A673 (cell line): Measurements from ENCODE around the gene POU6F1. TPM values are rescaled to one million over a fixed set of nuclear protein-coding genes. Genes with fewer than 3 reads are reported as not detected.

ENCODE experiments used
- BruUV-seq: library from RNA; stranded (reverse); fragments of 400-500 nt; replicated peaks from 2 replicates; lab custom pipeline; 2021; lab: Mats Ljungman, UMichigan
- CTCF ChIA-PET: fragments of 300-600 bp; sonication (Branson Sonifier 250); formaldehyde crosslinking; loops from one replicate; lab custom pipeline; 2022; ENCODE audit warnings: antibody characterized with exemption; lab: Charles Lee
- POLR2A ChIA-PET: fragments of 300-600 bp; sonication (Branson Sonifier 250); formaldehyde crosslinking; loops from one replicate; lab custom pipeline; 2022; ENCODE audit warnings: antibody characterized with exemption; ENCODE audit not compliant: low non-redundant PET; lab: Charles Lee
- DNase-seq: peaks from one replicate; pipeline ENCODE4 v3.0.0-alpha.2; 2015; ENCODE audit warnings: low spot score
- H3K27ac ChIP-seq: fragments of 200-600 bp; sonication (generic); 2 replicates; pipeline ENCODE4 v1.5.1; 2016; ENCODE audit warnings: mixed run types, low read depth, mild to moderate bottlenecking, mixed read lengths, antibody characterized with exemption, low read length; ENCODE audit not compliant: poor library complexity, severe bottlenecking
- H3K27me3 ChIP-seq: fragments of 200-600 bp; sonication (generic); replicated peaks from 2 replicates; pipeline ENCODE4 v1.6.1; 2017; ENCODE audit warnings: mixed run types, low read depth, mild to moderate bottlenecking, mixed read lengths, antibody characterized with exemption, low read length; ENCODE audit not compliant: insufficient read depth, poor library complexity
- H3K36me3 ChIP-seq: fragments of 200-600 bp; sonication (generic); 2 replicates; pipeline ENCODE4 v1.6.1; 2016; ENCODE audit warnings: mixed run types, mild to moderate bottlenecking, mixed read lengths, antibody characterized with exemption, low read length; ENCODE audit not compliant: insufficient read depth, poor library complexity, severe bottlenecking
- H3K4me1 ChIP-seq: fragments of 200-600 bp; sonication (generic); 2 replicates; pipeline ENCODE4 v1.6.1; 2017; ENCODE audit warnings: mixed run types, mild to moderate bottlenecking, mixed read lengths, antibody characterized with exemption, low read length; ENCODE audit not compliant: insufficient read depth, poor library complexity, severe bottlenecking
- H3K4me3 ChIP-seq: fragments of 200-600 bp; sonication (generic); 2 replicates; pipeline ENCODE4 v1.5.1; 2016; ENCODE audit warnings: low read depth, mixed run types, mild to moderate bottlenecking, mixed read lengths, low read length; ENCODE audit not compliant: poor library complexity, severe bottlenecking
- H3K9me3 ChIP-seq: fragments of 200-600 bp; sonication (generic); 2 replicates; pipeline ENCODE4 v1.6.1; 2016; ENCODE audit warnings: mixed run types, low read depth, mild to moderate bottlenecking, mixed read lengths, antibody characterized with exemption, low read length; ENCODE audit not compliant: poor library complexity, severe bottlenecking
- EZH2 ChIP-seq: fragments of 200-600 bp; sonication (generic); IDR thresholded peaks from 2 replicates; pipeline ENCODE4 v1.6.1; 2017; ENCODE audit warnings: borderline replicate concordance, low read depth, mild to moderate bottlenecking, mixed read lengths, antibody characterized with exemption, low read length; ENCODE audit not compliant: poor library complexity, severe bottlenecking
- intact Hi-C: fragments of 100-400 bp; cut with micrococcal nuclease; formaldehyde crosslinking; loops from one replicate; pipeline ENCODE4 v1.10.0; 2022; ENCODE audit not compliant: unreplicated experiment
- total RNA-seq: library from RNA; stranded (reverse); gene quantifications from 2 replicates; pipeline ENCODE4 v1.2.3, GENCODE V29; 2021
- TF ChIP-seq, protein P1 (sequence below): fragments of 300-800, 200-600 bp; sonication (generic); conservative IDR thresholded peaks from 2 replicates; pipeline ENCODE4 v1.5.1; 2017; ENCODE audit warnings: low read depth, mild to moderate bottlenecking, antibody characterized with exemption, low read length, moderate library complexity, mixed read lengths

Gene POU6F1
- total RNA-seq, 1 experiment from 2014 or later, result 13.6 TPM

DNA sequence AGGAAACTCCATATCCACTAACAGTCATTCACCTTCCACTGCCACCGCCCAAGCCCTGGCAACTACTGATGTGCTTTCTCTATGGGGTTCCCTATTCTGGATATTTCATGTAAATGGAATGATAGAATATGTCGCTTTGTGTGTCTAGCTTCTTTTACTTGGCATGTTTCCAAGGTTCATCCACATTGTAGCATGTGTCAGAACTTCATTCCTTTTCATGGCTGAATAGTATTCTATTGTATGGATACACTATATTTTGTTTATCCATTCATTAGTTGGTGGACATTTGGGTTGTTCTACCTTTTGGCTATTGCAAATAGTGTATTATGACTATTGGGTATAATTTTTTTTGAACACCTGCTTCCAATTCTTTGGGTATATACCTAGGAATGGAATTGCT is 8.6 kb downstream of the POU6F1 start:
- Histone ChIP-seq H3K4me1 (no peaks in the 10 kb centered on the region), H3K27ac (no peak overlapping the region), H3K36me3 (no peaks in the 10 kb centered on the region), H3K27me3 (no peaks in the 10 kb centered on the region), H3K4me3 (no peak overlapping the region), H3K9me3 (no peaks in the 10 kb centered on the region)
- intact Hi-C loops, result no loop called here
- no TSS peak for BruUV-seq
- POLR2A ChIA-PET, result no interaction called here
- CTCF ChIA-PET, result no interaction called here
- no peak for DNase-seq
- TF ChIP-seq, protein P1, sequence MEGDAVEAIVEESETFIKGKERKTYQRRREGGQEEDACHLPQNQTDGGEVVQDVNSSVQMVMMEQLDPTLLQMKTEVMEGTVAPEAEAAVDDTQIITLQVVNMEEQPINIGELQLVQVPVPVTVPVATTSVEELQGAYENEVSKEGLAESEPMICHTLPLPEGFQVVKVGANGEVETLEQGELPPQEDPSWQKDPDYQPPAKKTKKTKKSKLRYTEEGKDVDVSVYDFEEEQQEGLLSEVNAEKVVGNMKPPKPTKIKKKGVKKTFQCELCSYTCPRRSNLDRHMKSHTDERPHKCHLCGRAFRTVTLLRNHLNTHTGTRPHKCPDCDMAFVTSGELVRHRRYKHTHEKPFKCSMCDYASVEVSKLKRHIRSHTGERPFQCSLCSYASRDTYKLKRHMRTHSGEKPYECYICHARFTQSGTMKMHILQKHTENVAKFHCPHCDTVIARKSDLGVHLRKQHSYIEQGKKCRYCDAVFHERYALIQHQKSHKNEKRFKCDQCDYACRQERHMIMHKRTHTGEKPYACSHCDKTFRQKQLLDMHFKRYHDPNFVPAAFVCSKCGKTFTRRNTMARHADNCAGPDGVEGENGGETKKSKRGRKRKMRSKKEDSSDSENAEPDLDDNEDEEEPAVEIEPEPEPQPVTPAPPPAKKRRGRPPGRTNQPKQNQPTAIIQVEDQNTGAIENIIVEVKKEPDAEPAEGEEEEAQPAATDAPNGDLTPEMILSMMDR, result no peak
- TF ChIP-seq EZH2, result no peak

DNA sequence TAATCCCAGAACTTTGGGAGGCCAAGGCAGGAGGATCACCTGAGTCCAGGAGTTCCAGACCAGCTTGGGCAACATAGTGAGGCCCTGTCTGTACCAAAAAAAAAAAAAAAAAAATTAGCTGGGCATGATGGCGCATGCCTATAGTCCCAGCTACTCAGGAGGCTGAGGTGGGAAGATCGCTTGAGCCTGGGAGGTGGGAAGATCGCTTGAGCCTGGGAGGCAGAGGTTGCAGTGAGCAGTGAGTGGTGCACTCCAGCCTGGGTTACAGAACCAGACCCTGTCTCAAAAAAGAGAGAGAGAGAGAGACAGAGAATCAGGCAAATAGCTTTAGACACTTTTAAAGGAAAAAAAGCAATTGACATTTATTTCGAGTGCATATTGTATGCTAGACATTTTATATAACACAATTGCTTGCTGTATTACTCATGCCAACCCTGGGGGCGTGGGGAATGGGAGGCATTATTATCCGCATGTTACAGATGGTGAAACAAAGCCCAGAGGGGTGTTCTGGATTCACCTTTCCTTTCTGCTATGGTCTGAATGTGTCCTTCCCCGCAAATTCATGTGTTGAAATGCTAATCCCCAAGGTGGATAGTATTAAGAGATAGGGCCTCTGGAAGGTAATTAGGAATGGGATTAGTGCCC is 9.7 kb downstream of the POU6F1 start:
- DNase-seq, result no peak
- no peak for TF ChIP-seq EZH2
- TF ChIP-seq, protein P1, result no peak
- BruUV-seq, result no TSS peak
- CTCF ChIA-PET, result interaction anchor here (0.5 kb wide), 1 partner anchor 145 kb away, joined by 6 read pairs; no protein-coding TSS in a partner anchor
- H3K36me3 ChIP-seq, result no peaks in the 10 kb centered on the region
- POLR2A ChIA-PET, result no interaction called here
- no peak overlapping the region for H3K4me3 ChIP-seq
- no peak overlapping the region for H3K27ac ChIP-seq
- H3K9me3 ChIP-seq, result no peaks in the 10 kb centered on the region
- no peaks in the 10 kb centered on the region for H3K4me1 ChIP-seq
- no peaks in the 10 kb centered on the region for H3K27me3 ChIP-seq
- intact Hi-C loops, result no loop called here

DNA sequence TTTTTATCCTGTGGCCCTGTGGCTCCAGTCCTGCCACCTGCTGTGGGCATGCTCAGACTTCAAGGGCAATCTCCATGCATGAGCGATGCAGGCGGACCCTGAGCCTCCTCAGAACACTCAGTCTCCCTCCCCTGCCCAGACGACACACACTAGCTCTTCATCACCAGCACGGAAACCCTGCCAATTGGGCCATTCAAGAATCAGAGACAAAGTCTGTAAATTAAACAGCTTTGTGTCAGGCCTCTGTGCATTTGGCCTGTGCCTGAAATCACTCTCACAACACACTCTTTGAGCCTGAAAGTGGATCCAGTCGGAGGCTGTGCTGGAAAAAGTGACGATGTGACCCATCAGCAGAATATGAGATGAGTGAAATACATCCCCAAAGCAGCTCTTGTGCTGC is 12.5 kb downstream of the POU6F1 start:
- intact Hi-C loops, result no loop called here
- Histone ChIP-seq H3K9me3 (no peaks in the 10 kb centered on the region), H3K27me3 (no peaks in the 10 kb centered on the region), H3K36me3 (no peaks in the 10 kb centered on the region), H3K4me3 (no peak overlapping the region), H3K4me1 (no peaks in the 10 kb centered on the region), H3K27ac (no peak overlapping the region)
- BruUV-seq, result no TSS peak
- POLR2A ChIA-PET, result no interaction called here
- no peak for TF ChIP-seq EZH2
- TF ChIP-seq, protein P1, result no peak
- no peak for DNase-seq
- CTCF ChIA-PET, result no interaction called here
